SK-N-SH (cell line): ENCODE data around the gene RNLS. TPM values are rescaled to one million over a fixed set of nuclear protein-coding genes. Genes with fewer than 3 reads are reported as not detected.

Experiments used
- CTCF ChIA-PET: fragments of 300-600, 350-600 bp; formaldehyde crosslinking; extraction: SDS; loops from one replicate; lab custom pipeline; 2021; lab: Yijun Ruan, JAX
- POLR2A ChIA-PET: fragments of 350-600 bp; sonication (Branson Sonifier 250); formaldehyde crosslinking; extraction: SDS; loops from one replicate; lab custom pipeline; 2020; ENCODE audit warnings: antibody characterized with exemption, inconsistent platforms; lab: Yijun Ruan, JAX
- DNase-seq: peaks from one replicate; pipeline ENCODE4 v3.0.0; 2012
- H2AFZ ChIP-seq: fragments of 200-600 bp; sonication (generic); 2 replicates; pipeline ENCODE4 v1.8.1; 2016; ENCODE audit warnings: antibody characterized with exemption, mild to moderate bottlenecking, low read depth
- H3F3A ChIP-seq: fragments of 200-600 bp; sonication (generic); replicated peaks from 2 replicates; pipeline ENCODE3; 2016; ENCODE audit warnings: antibody characterized with exemption, mild to moderate bottlenecking; ENCODE audit not compliant: insufficient read depth
- H3K27ac ChIP-seq, 2 experiments: fragments of 200-500 bp in 1 of 2; fragments of 200-600 bp in 1 of 2; sonication (Bioruptor generic) in 1 of 2; sonication (generic), shearing (Covaris generic) in 1 of 2; 2 replicates each; pipeline versions ENCODE4 v1.5.1 to v1.6.1; 2014 to 2016; ENCODE audit warnings: low read depth in 2 of 2, inconsistent platforms in 1 of 2, low read length in 1 of 2, mild to moderate bottlenecking in 1 of 2, mixed read lengths in 1 of 2
- H3K27me3 ChIP-seq: fragments of 200-600 bp; sonication (generic), shearing (Covaris generic); 2 replicates; pipeline ENCODE4 v1.6.1; 2016; ENCODE audit warnings: mixed run types; ENCODE audit not compliant: insufficient read depth
- H3K36me3 ChIP-seq, 2 experiments: fragments of 200-500 bp in 1 of 2; fragments of 200-600 bp in 1 of 2; sonication (Bioruptor generic) in 1 of 2; sonication (generic) in 1 of 2; replicated peaks in 1 of 2; 2 replicates each; pipeline versions ENCODE3 to v1.5.1; 2014 to 2016; ENCODE audit warnings: low read length in 1 of 2, mild to moderate bottlenecking in 1 of 2; ENCODE audit not compliant: insufficient read depth in 2 of 2, control insufficient read depth in 1 of 2
- H3K4me1 ChIP-seq, 2 experiments: fragments of 200-500 bp in 1 of 2; fragments of 200-600 bp in 1 of 2; sonication (Bioruptor generic) in 1 of 2; sonication (generic), shearing (Covaris generic) in 1 of 2; 2 replicates each; pipeline versions ENCODE4 v1.5.1 to v1.6.1; 2014 to 2016; ENCODE audit warnings: low read depth in 1 of 2, low read length in 1 of 2, mixed run types in 1 of 2; ENCODE audit not compliant: insufficient read depth in 2 of 2, control insufficient read depth in 1 of 2
- H3K4me2 ChIP-seq: fragments of 200-600 bp; sonication (generic), shearing (Covaris generic); 2 replicates; pipeline ENCODE4 v1.6.1; 2017; ENCODE audit warnings: mixed run types
- H3K4me3 ChIP-seq, 2 experiments: fragments of 200-500 bp in 1 of 2; fragments of 200-600 bp in 1 of 2; sonication (Bioruptor generic) in 1 of 2; sonication (generic), shearing (Covaris generic) in 1 of 2; 2 replicates each; pipeline versions ENCODE4 v1.5.1 to v1.8.1; 2014 to 2016; ENCODE audit warnings: low read depth in 2 of 2, inconsistent platforms in 1 of 2, low read length in 1 of 2, mild to moderate bottlenecking in 1 of 2, mixed read lengths in 1 of 2, moderate library complexity in 1 of 2
- H3K79me2 ChIP-seq: fragments of 200-600 bp; sonication (generic); 2 replicates; pipeline ENCODE4 v1.8.1; 2017; ENCODE audit warnings: mild to moderate bottlenecking; ENCODE audit not compliant: insufficient read depth
- H3K9ac ChIP-seq: fragments of 200-600 bp; sonication (generic); 2 replicates; pipeline ENCODE4 v1.6.1; 2017; ENCODE audit warnings: mixed run types
- H3K9me2 ChIP-seq: fragments of 200-600 bp; sonication (generic); 2 replicates; pipeline ENCODE4 v1.6.1; 2017; ENCODE audit warnings: mixed run types
- H3K9me3 ChIP-seq: fragments of 200-600 bp; sonication (generic); 2 replicates; pipeline ENCODE4 v1.6.1; 2017; ENCODE audit warnings: mixed run types, mild to moderate bottlenecking, moderate library complexity
- H4K20me1 ChIP-seq: fragments of 200-600 bp; sonication (generic); 2 replicates; pipeline ENCODE4 v1.6.1; 2017; ENCODE audit warnings: mild to moderate bottlenecking, mixed run types; ENCODE audit not compliant: insufficient read depth
- CHD2 ChIP-seq: fragments of 150-350 bp; IDR thresholded peaks from 2 replicates; pipeline ENCODE4 v1.6.1; 2018; ENCODE audit warnings: low read length; ENCODE audit not compliant: partially characterized antibody
- EP300 ChIP-seq, 2 experiments: IDR thresholded peaks; 2 replicates each; pipeline versions ENCODE4 v1.4.0 to v1.6.1; 2012; ENCODE audit warnings: borderline replicate concordance in 1 of 2, low read depth in 1 of 2, low read length in 1 of 2
- EZH2phosphoT487 ChIP-seq: fragments of 200-600 bp; sonication (generic); IDR thresholded peaks from 2 replicates; pipeline ENCODE4 v1.6.1; 2017; ENCODE audit warnings: low read depth, mixed run types, mild to moderate bottlenecking, antibody characterized with exemption, moderate library complexity, borderline replicate concordance
- FOXJ3 ChIP-seq: sonication (generic); formaldehyde crosslinking; IDR thresholded peaks from 2 replicates; pipeline ENCODE4 v1.5.1; 2020; ENCODE audit warnings: mild to moderate bottlenecking, missing genetic modification reagents
- FOXM1 ChIP-seq: IDR thresholded peaks from 2 replicates; pipeline ENCODE4 v1.4.0; 2012; ENCODE audit warnings: low read depth, mild to moderate bottlenecking
- GATA2 ChIP-seq: sonication (generic); formaldehyde crosslinking; IDR thresholded peaks from 2 replicates; pipeline ENCODE4 v1.5.0; 2020; ENCODE audit warnings: mild to moderate bottlenecking, missing genetic modification reagents
- JUND ChIP-seq: IDR thresholded peaks from 2 replicates; pipeline ENCODE4 v1.4.0; 2012
- MEF2A ChIP-seq: IDR thresholded peaks from 2 replicates; pipeline ENCODE4 v1.4.0; 2012; ENCODE audit warnings: low read depth, borderline replicate concordance
- NFIC ChIP-seq: IDR thresholded peaks from 2 replicates; pipeline ENCODE4 v1.4.0; 2012; ENCODE audit warnings: borderline replicate concordance
- PBX3 ChIP-seq: IDR thresholded peaks from 2 replicates; pipeline ENCODE4; 2012
- RAD21 ChIP-seq: IDR thresholded peaks from 2 replicates; pipeline ENCODE4 v1.6.1; 2012; ENCODE audit warnings: mild to moderate bottlenecking, low read length
- RCOR1 ChIP-seq: fragments of 150-350 bp; IDR thresholded peaks from 2 replicates; pipeline ENCODE4 v1.6.1; 2017; ENCODE audit warnings: antibody characterized with exemption, low read length
- RXRA ChIP-seq: IDR thresholded peaks from 2 replicates; pipeline ENCODE4 v1.4.0; 2012; ENCODE audit warnings: low read depth, mild to moderate bottlenecking, borderline replicate concordance
- SMC3 ChIP-seq: IDR thresholded peaks from 2 replicates; pipeline ENCODE4 v1.6.1; 2012; ENCODE audit warnings: low read depth, low read length, improper control_type of control experiment
- TAF1 ChIP-seq: IDR thresholded peaks from 2 replicates; pipeline ENCODE4 v1.6.1; 2012; ENCODE audit warnings: low read depth, mild to moderate bottlenecking, low read length, moderate library complexity, borderline replicate concordance
- TCF12 ChIP-seq: IDR thresholded peaks from 2 replicates; pipeline ENCODE4 v1.4.0; 2012
- TEAD4 ChIP-seq: IDR thresholded peaks from 2 replicates; pipeline ENCODE4 v1.4.0; 2012; ENCODE audit warnings: mild to moderate bottlenecking, borderline replicate concordance; ENCODE audit not compliant: insufficient read depth
- YY1 ChIP-seq: IDR thresholded peaks from 2 replicates; pipeline ENCODE4 v1.4.0; 2012; ENCODE audit warnings: low read depth, mild to moderate bottlenecking
- WGBS: methylation state at CpG from one replicate; pipeline ENCODE4 v1.1.6; 2017; ENCODE audit warnings: low lambda C conversion rate; 5-methylcytosine and 5-hydroxymethylcytosine counted together
- polyA plus RNA-seq, 3 experiments: library from polyadenylated mRNA; depleted of rRNA; stranded (reverse); fragments of >200 nt; gene quantifications; 2 replicates each; pipeline ENCODE4 v1.2.3, GENCODE V29; 2012
- TF ChIP-seq, protein P1 (sequence below): fragments of 200-600 bp; sonication (generic); IDR thresholded peaks from 2 replicates; pipeline ENCODE4 v1.6.1; 2017; ENCODE audit warnings: antibody characterized with exemption, mild to moderate bottlenecking, moderate library complexity

The RNLS gene
- polyA plus RNA-seq, 1 of the 3 experiments (the other 2 are of a cell fraction) = not detected

DNA sequence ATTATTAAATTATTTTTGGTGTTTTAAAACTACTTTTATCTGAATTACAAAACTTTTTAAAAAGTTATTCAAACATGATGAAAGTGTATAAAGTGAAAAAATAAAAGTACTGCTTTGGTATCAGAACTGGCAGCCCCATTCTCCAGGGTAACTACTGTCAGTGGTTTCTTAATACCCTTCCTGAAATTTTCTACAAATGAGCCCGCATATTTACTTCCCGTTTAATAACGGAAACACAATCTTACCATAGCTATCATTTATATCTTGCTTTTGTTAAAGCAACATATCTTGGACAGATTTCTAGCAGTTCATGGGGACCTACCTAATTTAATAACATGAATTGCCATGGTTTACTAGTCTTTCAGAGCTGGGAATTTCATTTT is 249.9 kb downstream of the RNLS start:
- H3K9ac ChIP-seq = no peak overlapping the region
- H3F3A ChIP-seq = no peaks in the 10 kb centered on the region
- no peaks in the 10 kb centered on the region for H3K27me3 ChIP-seq
- H3K27ac ChIP-seq = no peak overlapping the region
- no peaks in the 10 kb centered on the region for H3K9me2 ChIP-seq
- 84% methylated on average over 3 of the region's 3 CpGs for whole genome bisulfite sequencing
- H3K4me3 ChIP-seq = no peak overlapping the region
- POLR2A ChIA-PET = no interaction called here
- TF ChIP-seq TAF1 (no peak), JUND (no peak), GATA2 (CRISPR knock-in tag) (no peak), PBX3 (no peak), SMC3 (no peak), RAD21 (no peak), TEAD4 (no peak), YY1 (no peak), RCOR1 (no peak), NFIC (no peak), MEF2A (no peak), FOXJ3 (CRISPR knock-in tag) (no peak)
- TF ChIP-seq, protein P1, sequence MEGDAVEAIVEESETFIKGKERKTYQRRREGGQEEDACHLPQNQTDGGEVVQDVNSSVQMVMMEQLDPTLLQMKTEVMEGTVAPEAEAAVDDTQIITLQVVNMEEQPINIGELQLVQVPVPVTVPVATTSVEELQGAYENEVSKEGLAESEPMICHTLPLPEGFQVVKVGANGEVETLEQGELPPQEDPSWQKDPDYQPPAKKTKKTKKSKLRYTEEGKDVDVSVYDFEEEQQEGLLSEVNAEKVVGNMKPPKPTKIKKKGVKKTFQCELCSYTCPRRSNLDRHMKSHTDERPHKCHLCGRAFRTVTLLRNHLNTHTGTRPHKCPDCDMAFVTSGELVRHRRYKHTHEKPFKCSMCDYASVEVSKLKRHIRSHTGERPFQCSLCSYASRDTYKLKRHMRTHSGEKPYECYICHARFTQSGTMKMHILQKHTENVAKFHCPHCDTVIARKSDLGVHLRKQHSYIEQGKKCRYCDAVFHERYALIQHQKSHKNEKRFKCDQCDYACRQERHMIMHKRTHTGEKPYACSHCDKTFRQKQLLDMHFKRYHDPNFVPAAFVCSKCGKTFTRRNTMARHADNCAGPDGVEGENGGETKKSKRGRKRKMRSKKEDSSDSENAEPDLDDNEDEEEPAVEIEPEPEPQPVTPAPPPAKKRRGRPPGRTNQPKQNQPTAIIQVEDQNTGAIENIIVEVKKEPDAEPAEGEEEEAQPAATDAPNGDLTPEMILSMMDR = no peak
- no peaks in the 10 kb centered on the region for H4K20me1 ChIP-seq
- H3K36me3 ChIP-seq = no peaks in the 10 kb centered on the region
- no peaks in the 10 kb centered on the region for H3K79me2 ChIP-seq
- CTCF ChIA-PET = no interaction called here
- no peaks in the 10 kb centered on the region; a peak in 1 of 4 replicates for H3K4me1 ChIP-seq
- no peak overlapping the region for H3K4me2 ChIP-seq
- H2AFZ ChIP-seq = no peak overlapping the region
- no peak for DNase-seq
- H3K9me3 ChIP-seq = no peaks in the 10 kb centered on the region

GRCh38 chr10:88332503-88333247 is 250.4 kb downstream of the RNLS start:
- no peak overlapping the region for H2AFZ ChIP-seq
- no peaks in the 10 kb centered on the region; a peak in 1 of 4 replicates for H3K4me1 ChIP-seq
- no peak overlapping the region for H3K27ac ChIP-seq
- ChIA-PET CTCF (no interaction called here), POLR2A (no interaction called here)
- DNase-seq = no peak
- no peaks in the 10 kb centered on the region for H3K9me2 ChIP-seq
- TF ChIP-seq NFIC (no peak), TCF12 (no peak), EZH2phosphoT487 (no peak), GATA2 (CRISPR knock-in tag) (no peak), PBX3 (no peak), EP300 (IDR thresholded peaks at IDR 0.05; ENCODE audit: borderline replicate concordance in 1 of 2, low read depth in 1 of 2, low read length in 1 of 2) (no peak), RXRA (no peak), TEAD4 (no peak), FOXM1 (no peak), FOXJ3 (CRISPR knock-in tag) (no peak), CHD2 (no peak)
- no peak overlapping the region for H3K4me2 ChIP-seq
- H3F3A ChIP-seq = no peaks in the 10 kb centered on the region
- no peaks in the 10 kb centered on the region for H3K36me3 ChIP-seq
- no peaks in the 10 kb centered on the region for H3K79me2 ChIP-seq
- no peak overlapping the region for H3K9ac ChIP-seq
- H4K20me1 ChIP-seq = no peaks in the 10 kb centered on the region
- 82% methylated on average over 3 of the region's 3 CpGs for WGBS
- H3K27me3 ChIP-seq = no peaks in the 10 kb centered on the region
- H3K4me3 ChIP-seq = no peak overlapping the region
- no peaks in the 10 kb centered on the region for H3K9me3 ChIP-seq
